Choroid plexus epithelial cell (primary cell): Measurements from ENCODE around the gene AKAP13.

Experiments
- DNase-seq: peaks from one replicate; pipeline ENCODE4 v3.0.0-alpha.2; 2010; ENCODE audit warnings: low read depth
- H3K4me3 ChIP-seq: 2 replicates; pipeline ENCODE4 v1.5.1; 2011; ENCODE audit warnings: low read depth, mild to moderate bottlenecking, control low read depth, low read length, moderate library complexity
- TF ChIP-seq, protein P1 (sequence below): conservative IDR thresholded peaks from 2 replicates; pipeline ENCODE4 v1.5.1; 2011; ENCODE audit warnings: low read depth, mild to moderate bottlenecking, control low read depth, inconsistent platforms, low read length, moderate library complexity

AKAP13 gene

DNA sequence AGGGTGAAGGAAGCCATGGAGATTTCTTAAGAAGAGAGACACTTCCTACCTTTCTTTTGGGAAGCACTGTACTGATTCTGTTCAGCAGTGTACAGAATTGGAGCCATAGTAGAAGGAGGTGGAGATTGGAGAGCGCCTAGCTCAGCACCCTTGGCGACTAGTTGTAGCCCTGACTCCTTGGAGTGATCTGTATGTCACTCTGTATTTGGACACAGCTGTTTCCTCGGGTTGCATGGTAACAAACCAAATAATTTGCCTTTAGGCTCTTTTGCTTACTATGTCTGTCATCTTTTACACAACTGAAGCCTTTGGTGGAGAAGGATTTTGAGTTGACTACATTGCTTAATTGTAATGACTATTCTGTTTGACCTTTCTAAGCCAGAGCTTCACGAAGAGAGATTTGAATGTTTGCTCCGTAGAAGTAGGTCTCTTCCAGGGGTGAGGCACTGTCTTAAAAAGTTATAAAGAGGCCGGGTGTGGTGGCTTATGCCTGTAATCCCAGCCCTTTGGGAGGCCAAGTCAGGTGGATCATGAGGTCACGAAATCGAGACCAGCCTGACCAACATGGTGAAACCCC, 77.1 kb downstream of the AKAP13 start:
- DNase-seq = no peak
- H3K4me3 ChIP-seq = no peak overlapping the region
- TF ChIP-seq, protein P1, sequence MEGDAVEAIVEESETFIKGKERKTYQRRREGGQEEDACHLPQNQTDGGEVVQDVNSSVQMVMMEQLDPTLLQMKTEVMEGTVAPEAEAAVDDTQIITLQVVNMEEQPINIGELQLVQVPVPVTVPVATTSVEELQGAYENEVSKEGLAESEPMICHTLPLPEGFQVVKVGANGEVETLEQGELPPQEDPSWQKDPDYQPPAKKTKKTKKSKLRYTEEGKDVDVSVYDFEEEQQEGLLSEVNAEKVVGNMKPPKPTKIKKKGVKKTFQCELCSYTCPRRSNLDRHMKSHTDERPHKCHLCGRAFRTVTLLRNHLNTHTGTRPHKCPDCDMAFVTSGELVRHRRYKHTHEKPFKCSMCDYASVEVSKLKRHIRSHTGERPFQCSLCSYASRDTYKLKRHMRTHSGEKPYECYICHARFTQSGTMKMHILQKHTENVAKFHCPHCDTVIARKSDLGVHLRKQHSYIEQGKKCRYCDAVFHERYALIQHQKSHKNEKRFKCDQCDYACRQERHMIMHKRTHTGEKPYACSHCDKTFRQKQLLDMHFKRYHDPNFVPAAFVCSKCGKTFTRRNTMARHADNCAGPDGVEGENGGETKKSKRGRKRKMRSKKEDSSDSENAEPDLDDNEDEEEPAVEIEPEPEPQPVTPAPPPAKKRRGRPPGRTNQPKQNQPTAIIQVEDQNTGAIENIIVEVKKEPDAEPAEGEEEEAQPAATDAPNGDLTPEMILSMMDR = no peak

DNA sequence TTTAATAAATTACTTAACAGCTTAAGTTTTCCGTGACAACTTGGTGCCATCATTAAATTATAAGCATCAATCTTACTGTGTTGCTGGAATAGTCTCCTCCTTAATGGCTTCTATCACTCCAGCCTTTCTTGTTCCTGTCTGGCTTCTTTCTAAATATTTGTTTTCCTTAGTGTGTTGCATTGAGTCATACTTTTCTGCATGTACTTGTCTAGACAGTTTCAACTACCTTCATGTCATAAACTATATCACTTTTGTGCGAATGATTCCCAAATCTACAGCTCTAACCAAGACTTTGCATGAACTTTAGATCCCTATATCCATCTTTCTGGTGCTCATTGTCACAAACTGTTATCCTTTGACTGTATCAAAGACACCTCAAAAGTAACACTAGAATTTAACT, 78.4 kb downstream of the AKAP13 start:
- H3K4me3 ChIP-seq = no peak overlapping the region
- DNase-seq = no peak
- TF ChIP-seq, protein P1 = no peak

DNA sequence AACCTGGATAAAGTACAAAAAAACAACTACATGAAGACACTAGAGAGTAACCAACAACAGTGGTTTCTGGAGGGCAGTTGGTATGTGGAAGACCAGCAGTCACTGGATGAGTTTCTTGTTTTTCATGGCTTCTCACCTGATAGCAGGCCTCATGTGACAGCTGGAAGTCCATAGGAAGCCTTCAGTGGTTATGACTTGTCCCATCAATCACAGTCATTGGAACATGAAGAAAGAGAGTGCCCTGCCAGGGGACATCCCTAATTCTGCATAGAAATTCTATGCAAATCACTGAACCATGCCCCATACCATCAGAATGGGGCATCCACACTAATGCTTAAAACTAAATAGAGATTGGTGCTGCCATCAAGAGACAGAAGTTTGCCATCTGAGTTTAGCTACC, 81.6 kb downstream of the AKAP13 start:
- H3K4me3 ChIP-seq = no peak overlapping the region
- no peak for DNase-seq
- TF ChIP-seq, protein P1 = no peak

DNA sequence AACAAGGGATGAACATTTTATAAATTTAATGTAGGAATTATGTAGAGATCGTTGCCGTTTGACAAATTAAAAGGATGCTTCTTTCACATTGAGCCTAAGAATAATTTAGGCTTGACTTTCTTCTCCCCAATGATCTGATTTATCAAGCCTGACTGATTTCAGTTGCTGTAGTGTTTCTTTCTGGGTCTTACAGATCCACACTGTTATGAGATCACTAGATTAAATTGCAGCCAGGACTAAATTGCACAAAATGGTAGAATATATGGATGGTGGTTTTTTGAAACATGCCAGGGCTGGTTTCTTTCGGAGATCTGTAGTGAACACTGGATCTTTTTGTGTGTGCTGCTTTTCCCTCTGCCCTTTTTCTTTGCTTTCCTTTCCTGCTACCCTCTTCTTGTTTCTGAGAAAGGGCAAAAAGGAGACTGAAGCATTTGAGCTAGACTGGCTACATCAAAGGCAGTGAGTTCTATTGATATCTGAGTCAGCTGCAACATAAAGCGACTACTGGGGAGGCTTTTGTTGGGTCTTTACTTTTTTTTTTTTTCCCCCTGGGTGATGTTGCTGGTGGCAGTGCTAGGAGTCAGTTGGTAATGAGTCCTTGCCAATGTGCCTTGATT, 83.0 kb downstream of the AKAP13 start:
- TF ChIP-seq, protein P1 = no peak
- no peak overlapping the region for H3K4me3 ChIP-seq
- no peak for DNase-seq

DNA sequence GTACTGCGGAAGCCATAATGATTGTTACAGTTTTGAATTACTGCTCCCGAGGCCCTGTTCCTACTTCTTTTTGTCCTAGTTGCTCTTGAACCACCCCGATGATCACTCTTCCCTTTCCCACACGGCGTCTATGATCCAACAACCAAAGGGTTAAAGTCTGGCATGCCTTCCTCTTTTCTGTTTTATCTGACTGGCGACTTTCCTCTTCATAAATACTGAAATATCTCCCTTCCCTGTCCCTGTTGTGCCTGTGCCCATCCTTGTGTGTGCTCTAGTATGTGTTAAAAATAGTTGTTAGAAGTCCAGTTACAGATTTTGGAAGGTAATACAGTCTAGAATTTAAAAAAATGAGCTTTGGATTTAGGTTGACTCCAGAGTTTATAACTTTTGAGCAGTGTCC, 83.6 kb downstream of the AKAP13 start:
- no peak overlapping the region for H3K4me3 ChIP-seq
- TF ChIP-seq, protein P1 = no peak
- no peak for DNase-seq

DNA sequence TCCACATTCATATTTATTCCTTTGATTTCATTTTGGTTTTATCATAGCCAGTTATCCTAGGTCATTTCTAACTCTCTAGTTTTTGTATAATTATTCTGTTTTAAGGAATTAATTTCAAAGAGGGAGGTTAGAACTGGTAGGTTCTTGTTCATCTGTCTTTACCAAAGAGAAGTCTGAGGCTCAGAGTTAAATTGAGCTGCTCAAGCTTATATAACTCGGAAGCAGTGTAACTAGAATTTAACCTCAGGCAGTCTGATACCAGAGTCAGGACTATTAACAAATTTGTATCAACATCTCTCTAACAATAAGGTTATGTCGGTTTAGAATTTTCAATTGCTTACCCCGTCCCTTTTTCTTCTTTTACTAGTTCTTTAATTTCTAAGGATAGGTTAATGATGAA, 84.1 kb downstream of the AKAP13 start:
- TF ChIP-seq, protein P1 = no peak
- no peak for DNase-seq

More for the DNA sequence above, 84.1 kb downstream of the AKAP13 start:
- no peak overlapping the region for H3K4me3 ChIP-seq
